SK-N-SH (cell line): ENCODE measurements around the gene TADA2A. TPM values are rescaled to one million over a fixed set of nuclear protein-coding genes. Genes with fewer than 3 reads are reported as not detected.
"Not testable (repeated sequence)": the region's sequence is repeated elsewhere in the genome, so short reads cannot be mapped to it uniquely, and the experiment has no call there.

ENCODE experiments used
- CTCF ChIA-PET: fragments of 300-600, 350-600 bp; formaldehyde crosslinking; extraction: SDS; loops from one replicate; lab custom pipeline; 2021; lab: Yijun Ruan, JAX
- POLR2A ChIA-PET: fragments of 350-600 bp; sonication (Branson Sonifier 250); formaldehyde crosslinking; extraction: SDS; loops from one replicate; lab custom pipeline; 2020; ENCODE audit warnings: antibody characterized with exemption, inconsistent platforms; lab: Yijun Ruan, JAX
- DNase-seq: peaks from one replicate; pipeline ENCODE4 v3.0.0; 2012
- H2AFZ ChIP-seq: fragments of 200-600 bp; sonication (generic); 2 replicates; pipeline ENCODE4 v1.8.1; 2016; ENCODE audit warnings: antibody characterized with exemption, mild to moderate bottlenecking, low read depth
- H3F3A ChIP-seq: fragments of 200-600 bp; sonication (generic); replicated peaks from 2 replicates; pipeline ENCODE3; 2016; ENCODE audit warnings: antibody characterized with exemption, mild to moderate bottlenecking; ENCODE audit not compliant: insufficient read depth
- H3K27ac ChIP-seq, 2 experiments: fragments of 200-500 bp in 1 of 2; fragments of 200-600 bp in 1 of 2; sonication (Bioruptor generic) in 1 of 2; sonication (generic), shearing (Covaris generic) in 1 of 2; 2 replicates each; pipeline versions ENCODE4 v1.5.1 to v1.6.1; 2014 to 2016; ENCODE audit warnings: low read depth in 2 of 2, inconsistent platforms in 1 of 2, low read length in 1 of 2, mild to moderate bottlenecking in 1 of 2, mixed read lengths in 1 of 2
- H3K27me3 ChIP-seq: fragments of 200-600 bp; sonication (generic), shearing (Covaris generic); 2 replicates; pipeline ENCODE4 v1.6.1; 2016; ENCODE audit warnings: mixed run types; ENCODE audit not compliant: insufficient read depth
- H3K36me3 ChIP-seq, 2 experiments: fragments of 200-500 bp in 1 of 2; fragments of 200-600 bp in 1 of 2; sonication (Bioruptor generic) in 1 of 2; sonication (generic) in 1 of 2; replicated peaks in 1 of 2; 2 replicates each; pipeline versions ENCODE3 to v1.5.1; 2014 to 2016; ENCODE audit warnings: low read length in 1 of 2, mild to moderate bottlenecking in 1 of 2; ENCODE audit not compliant: insufficient read depth in 2 of 2, control insufficient read depth in 1 of 2
- H3K4me1 ChIP-seq, 2 experiments: fragments of 200-500 bp in 1 of 2; fragments of 200-600 bp in 1 of 2; sonication (Bioruptor generic) in 1 of 2; sonication (generic), shearing (Covaris generic) in 1 of 2; 2 replicates each; pipeline versions ENCODE4 v1.5.1 to v1.6.1; 2014 to 2016; ENCODE audit warnings: low read depth in 1 of 2, low read length in 1 of 2, mixed run types in 1 of 2; ENCODE audit not compliant: insufficient read depth in 2 of 2, control insufficient read depth in 1 of 2
- H3K4me2 ChIP-seq: fragments of 200-600 bp; sonication (generic), shearing (Covaris generic); 2 replicates; pipeline ENCODE4 v1.6.1; 2017; ENCODE audit warnings: mixed run types
- H3K4me3 ChIP-seq, 2 experiments: fragments of 200-500 bp in 1 of 2; fragments of 200-600 bp in 1 of 2; sonication (Bioruptor generic) in 1 of 2; sonication (generic), shearing (Covaris generic) in 1 of 2; 2 replicates each; pipeline versions ENCODE4 v1.5.1 to v1.8.1; 2014 to 2016; ENCODE audit warnings: low read depth in 2 of 2, inconsistent platforms in 1 of 2, low read length in 1 of 2, mild to moderate bottlenecking in 1 of 2, mixed read lengths in 1 of 2, moderate library complexity in 1 of 2
- H3K79me2 ChIP-seq: fragments of 200-600 bp; sonication (generic); 2 replicates; pipeline ENCODE4 v1.8.1; 2017; ENCODE audit warnings: mild to moderate bottlenecking; ENCODE audit not compliant: insufficient read depth
- H3K9ac ChIP-seq: fragments of 200-600 bp; sonication (generic); 2 replicates; pipeline ENCODE4 v1.6.1; 2017; ENCODE audit warnings: mixed run types
- H3K9me2 ChIP-seq: fragments of 200-600 bp; sonication (generic); 2 replicates; pipeline ENCODE4 v1.6.1; 2017; ENCODE audit warnings: mixed run types
- H3K9me3 ChIP-seq: fragments of 200-600 bp; sonication (generic); 2 replicates; pipeline ENCODE4 v1.6.1; 2017; ENCODE audit warnings: mixed run types, mild to moderate bottlenecking, moderate library complexity
- H4K20me1 ChIP-seq: fragments of 200-600 bp; sonication (generic); 2 replicates; pipeline ENCODE4 v1.6.1; 2017; ENCODE audit warnings: mild to moderate bottlenecking, mixed run types; ENCODE audit not compliant: insufficient read depth
- ELF1 ChIP-seq: IDR thresholded peaks from 2 replicates; pipeline ENCODE4 v1.4.0; 2012
- EZH2phosphoT487 ChIP-seq: fragments of 200-600 bp; sonication (generic); IDR thresholded peaks from 2 replicates; pipeline ENCODE4 v1.6.1; 2017; ENCODE audit warnings: low read depth, mixed run types, mild to moderate bottlenecking, antibody characterized with exemption, moderate library complexity, borderline replicate concordance
- FOSL2 ChIP-seq: IDR thresholded peaks from 2 replicates; pipeline ENCODE4 v1.4.0; 2012; ENCODE audit warnings: low read depth, mild to moderate bottlenecking, moderate library complexity, borderline replicate concordance
- GABPA ChIP-seq: IDR thresholded peaks from 2 replicates; pipeline ENCODE4 v1.4.0; 2012; ENCODE audit warnings: low read depth, mild to moderate bottlenecking
- MXI1 ChIP-seq: IDR thresholded peaks from 2 replicates; pipeline ENCODE4 v1.6.1; 2012; ENCODE audit warnings: mild to moderate bottlenecking, low read depth, low read length, improper control_type of control experiment
- NRF1 ChIP-seq: IDR thresholded peaks from 2 replicates; pipeline ENCODE4 v1.6.1; 2012; ENCODE audit warnings: low read depth, mild to moderate bottlenecking, low read length
- RAD21 ChIP-seq: IDR thresholded peaks from 2 replicates; pipeline ENCODE4 v1.6.1; 2012; ENCODE audit warnings: mild to moderate bottlenecking, low read length
- RCOR1 ChIP-seq: fragments of 150-350 bp; IDR thresholded peaks from 2 replicates; pipeline ENCODE4 v1.6.1; 2017; ENCODE audit warnings: antibody characterized with exemption, low read length
- REST ChIP-seq: IDR thresholded peaks from 2 replicates; pipeline ENCODE4 v1.6.1; 2012; ENCODE audit warnings: mild to moderate bottlenecking, low read depth, low read length, moderate library complexity
- RXRA ChIP-seq: IDR thresholded peaks from 2 replicates; pipeline ENCODE4 v1.4.0; 2012; ENCODE audit warnings: low read depth, mild to moderate bottlenecking, borderline replicate concordance
- SMC3 ChIP-seq: IDR thresholded peaks from 2 replicates; pipeline ENCODE4 v1.6.1; 2012; ENCODE audit warnings: low read depth, low read length, improper control_type of control experiment
- TAF1 ChIP-seq: IDR thresholded peaks from 2 replicates; pipeline ENCODE4 v1.6.1; 2012; ENCODE audit warnings: low read depth, mild to moderate bottlenecking, low read length, moderate library complexity, borderline replicate concordance
- USF2 ChIP-seq: fragments of 150-350 bp; IDR thresholded peaks from 2 replicates; pipeline ENCODE4 v1.6.1; 2017; ENCODE audit warnings: antibody characterized with exemption, low read length, low read depth, borderline replicate concordance
- ZBTB33 ChIP-seq: IDR thresholded peaks from 2 replicates; pipeline ENCODE4 v1.4.0; 2012; ENCODE audit warnings: low read depth, borderline replicate concordance
- WGBS: methylation state at CpG from one replicate; pipeline ENCODE4 v1.1.6; 2017; ENCODE audit warnings: low lambda C conversion rate; 5-methylcytosine and 5-hydroxymethylcytosine counted together
- polyA plus RNA-seq, 3 experiments: library from polyadenylated mRNA; depleted of rRNA; stranded (reverse); fragments of >200 nt; gene quantifications; 2 replicates each; pipeline ENCODE4 v1.2.3, GENCODE V29; 2012

Gene TADA2A
- polyA plus RNA-seq, 1 of the 3 experiments (the other 2 are of a cell fraction), result 9.7 TPM

GRCh38 chr17:37400505-37400904 lies 6.2 kb upstream of the TADA2A start:
- Histone ChIP-seq H3K4me1 (no peaks in the 10 kb centered on the region; a peak in 2 of 4 replicates), H3K4me2 (no peak overlapping the region), H3K9ac (no peak overlapping the region), H3K4me3 (no peak overlapping the region), H3K36me3 (no peaks in the 10 kb centered on the region), H3K9me3 (no peaks in the 10 kb centered on the region), H3K9me2 (no peaks in the 10 kb centered on the region), H2AFZ (no peak overlapping the region), H3K79me2 (peaks cover 35% of the 10 kb centered on the region), H3F3A (peaks cover 9% of the 10 kb centered on the region), H3K27ac (no peak overlapping the region), H4K20me1 (peaks cover 7% of the 10 kb centered on the region; the same call in 1 of the 2 replicates), H3K27me3 (no peaks in the 10 kb centered on the region)
- ChIA-PET CTCF (interaction anchor here (1.2 to 1.8 kb wide), 2 partner anchors 9 to 27 kb away, joined by 4 to 7 read pairs; no protein-coding TSS in a partner anchor), POLR2A (no interaction called here)
- no peak for DNase-seq
- TF ChIP-seq GABPA, result no peak

- Histone ChIP-seq H2AFZ (peak overlapping the region; percentile 77; the same call in 1 of the 2 replicates), H3K4me2 (peak overlapping the region; percentile 88), H3K4me3 (peak overlapping the region; percentile 69 to 94), H3K79me2 (peaks cover 77% of the 10 kb centered on the region), H3K9ac (peak overlapping the region; percentile 89)
- H3K9me2 ChIP-seq, H3K9me3 ChIP-seq, POLR2A ChIA-PET, H4K20me1 ChIP-seq, H3K4me1 ChIP-seq, H3K27ac ChIP-seq, H3F3A ChIP-seq, H3K36me3 ChIP-seq, H3K27me3 ChIP-seq, DNase-seq: not testable (repeated sequence)
- CTCF ChIA-PET, result interaction anchor here (0.8 to 2.8 kb wide), 2 partner anchors 32 kb away, joined by 4 to 9 read pairs; no protein-coding TSS in a partner anchor
- 52% methylated on average over 14 of the region's 14 CpGs for WGBS
These were observed 1.2 kb upstream of the TADA2A start for GRCh38 chr17:37405522-37405921.

GRCh38 chr17:37405955-37406634 lies 591 bp upstream of the TADA2A start:
- ChIA-PET CTCF (interaction anchor here (2.8 kb wide), 1 partner anchor 32 kb away, joined by 9 read pairs; no protein-coding TSS in a partner anchor), POLR2A (interaction anchor here (0.5 kb wide), 1 partner anchor 42 kb away, joined by 3 read pairs; no protein-coding TSS in a partner anchor)
- TF ChIP-seq EZH2phosphoT487 (no peak), USF2 (no peak), RAD21 (no peak), TAF1 (no peak), NRF1 (no peak), RXRA (no peak), MXI1 (no peak), ZBTB33 (no peak), GABPA (no peak), RCOR1 (no peak), SMC3 (no peak), REST (no peak), ELF1 (no peak), FOSL2 (no peak)

More at GRCh38 chr17:37405955-37406634, 591 bp upstream of the TADA2A start:
- DNase-seq, result no peak
- Histone ChIP-seq H3K4me2 (peak overlapping the region; percentile 88), H2AFZ (peak overlapping the region; percentile 77), H3K27ac (peak overlapping the region; percentile 71 to 86), H3K4me1 (no peaks in the 10 kb centered on the region; a peak in 2 of 4 replicates), H3K4me3 (peak overlapping the region; percentile 69 to 94), H3K36me3 (peaks cover 1 to 12% of the 10 kb centered on the region in 2 experiments), H4K20me1 (no peaks in the 10 kb centered on the region), H3K9me2 (no peaks in the 10 kb centered on the region), H3K79me2 (peaks cover 83% of the 10 kb centered on the region), H3K9me3 (no peaks in the 10 kb centered on the region), H3K9ac (peak overlapping the region; percentile 89), H3K27me3 (no peaks in the 10 kb centered on the region), H3F3A (peaks cover 10% of the 10 kb centered on the region)
- WGBS, result 6% methylated on average over 13 of the region's 21 CpGs
